ENCODE data around the gene MBNL1.
"Not testable (repeated sequence)": the region's sequence is repeated elsewhere in the genome, so short reads cannot be mapped to it uniquely, and the experiment has no call there.

MBNL1 gene

DNA sequence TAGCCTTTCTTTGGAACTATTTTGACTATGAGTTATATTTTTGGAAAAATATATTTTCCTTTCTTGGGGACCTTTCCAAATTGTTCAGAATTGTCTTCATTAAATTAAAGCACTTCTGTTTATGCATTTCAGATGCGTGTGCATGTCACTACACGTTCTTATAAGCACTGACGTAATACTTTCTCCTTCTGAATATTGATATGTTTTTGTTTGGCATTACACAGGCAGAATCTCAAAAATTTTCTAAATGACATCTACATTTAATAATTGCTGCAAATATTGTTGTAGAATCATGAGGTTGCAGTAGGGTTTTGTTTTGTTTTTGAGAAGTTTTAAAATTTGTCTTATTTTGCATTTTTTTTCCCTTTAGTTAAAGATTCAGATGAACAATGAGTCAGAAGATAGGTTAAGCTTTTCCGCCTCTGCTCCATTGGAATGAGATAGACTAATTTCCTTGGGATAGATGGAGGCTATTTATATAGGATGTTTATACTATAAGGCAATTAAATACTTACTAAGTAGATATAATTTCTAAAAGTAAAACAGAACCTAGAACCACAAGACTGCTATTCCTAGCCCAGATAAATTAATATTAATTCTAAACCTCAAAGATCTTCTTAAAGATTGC is 110.8 kb downstream of the MBNL1 start:
- no peak for DNase-seq (ENCODE audit: low spot score)

DNA sequence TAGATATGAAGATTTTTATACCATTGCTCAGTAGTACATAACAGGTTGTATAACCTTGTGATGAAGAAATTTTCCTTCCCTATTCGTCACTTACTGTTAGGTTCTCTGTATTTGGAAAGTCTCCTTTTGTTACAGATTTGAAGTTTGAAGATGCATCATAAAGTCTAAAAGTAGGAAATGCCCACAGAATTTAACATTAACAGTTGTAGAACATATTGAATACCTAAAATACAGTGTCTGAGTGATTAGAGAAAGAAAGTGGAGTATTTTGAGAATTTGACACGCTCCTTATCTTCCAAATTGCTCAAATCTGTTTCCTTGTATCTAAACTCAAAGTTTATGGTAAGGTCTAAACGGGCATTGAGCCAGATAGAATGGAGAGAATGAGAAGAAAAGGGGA is 111.3 kb downstream of the MBNL1 start:
- DNase-seq (ENCODE audit: low spot score), result no peak

DNA sequence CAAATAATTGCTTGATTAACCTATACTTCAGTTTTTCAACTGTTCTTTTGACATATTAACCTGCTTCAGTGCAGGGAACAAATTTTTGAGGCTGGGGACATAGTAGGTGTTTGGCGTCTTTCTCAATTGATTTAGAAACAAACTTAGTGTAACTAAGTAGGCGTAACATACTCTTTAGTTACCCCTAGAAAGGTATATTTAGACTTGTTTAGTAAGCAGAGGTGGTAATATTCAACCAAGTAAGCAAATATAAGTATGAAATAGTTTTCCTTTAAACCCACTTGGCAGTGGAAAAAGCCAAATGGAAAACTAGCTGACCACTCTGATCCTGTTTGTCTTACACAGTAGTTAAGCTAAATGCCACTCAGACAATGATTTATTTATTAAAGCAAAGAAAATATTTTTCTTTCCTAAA is 113.2 kb downstream of the MBNL1 start:
- no peak for DNase-seq (ENCODE audit: low spot score)

DNA sequence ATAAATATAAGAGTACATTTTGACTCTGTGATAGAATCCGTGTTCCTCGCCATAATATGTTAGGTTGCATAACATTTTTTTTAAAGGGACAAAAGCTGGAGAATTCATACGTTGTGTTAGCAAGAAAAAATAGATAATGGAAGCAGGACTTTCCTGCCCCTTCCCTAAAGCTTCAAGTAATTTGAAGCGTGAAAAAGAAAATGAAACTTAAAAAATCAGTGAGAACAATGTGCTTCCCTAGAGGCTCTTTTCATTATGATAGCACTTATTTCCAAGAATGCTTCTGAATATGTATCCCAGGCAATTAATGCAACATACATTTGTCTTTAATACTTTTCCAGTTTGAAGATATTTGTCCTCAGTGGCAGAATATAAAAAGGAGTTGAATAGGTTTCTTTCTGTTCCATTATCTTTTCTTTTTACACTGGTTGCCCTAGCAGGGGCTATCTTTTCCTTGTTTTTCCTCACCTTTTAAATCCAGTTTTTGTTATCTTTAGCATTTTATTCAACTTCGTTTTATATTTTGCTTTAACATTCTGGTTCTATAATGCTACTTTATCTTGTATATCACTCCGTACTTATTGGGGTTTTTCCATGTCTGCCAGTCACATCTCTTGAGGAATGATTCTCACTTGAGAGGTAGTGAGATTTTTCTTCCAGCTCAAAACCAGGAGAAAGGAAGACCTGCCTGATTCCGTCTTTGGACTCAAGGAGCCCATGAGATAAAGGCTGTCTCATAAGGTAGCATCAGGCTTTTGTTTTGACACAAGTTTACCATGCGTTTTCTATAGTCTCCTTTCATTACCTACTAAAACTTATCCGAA is 113.8 kb downstream of the MBNL1 start:
- DNase-seq (ENCODE audit: low spot score), result no peak

DNA sequence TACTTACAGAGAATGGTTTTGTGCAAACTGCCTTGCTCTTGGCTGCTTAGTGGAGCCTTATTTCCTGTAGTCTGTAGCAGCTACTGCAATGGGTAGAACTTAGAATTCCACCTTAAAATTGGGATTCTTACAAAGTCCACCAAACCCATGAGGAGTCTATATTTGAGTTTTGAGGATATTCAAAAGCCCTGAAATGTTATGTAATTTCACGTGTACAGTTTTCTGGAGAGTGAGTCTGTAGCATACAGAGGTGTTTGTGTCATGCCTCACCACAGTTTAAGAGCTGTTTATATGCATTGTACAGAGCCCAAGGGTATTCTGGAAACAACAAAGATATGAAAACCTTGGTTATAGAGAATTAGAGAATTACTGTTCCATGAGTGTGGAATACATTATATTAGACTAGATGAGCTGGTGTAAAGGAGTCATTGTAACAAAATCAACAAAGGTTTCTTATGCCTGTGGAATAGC is 114.4 kb downstream of the MBNL1 start:
- no peak for DNase-seq (ENCODE audit: low spot score)

DNA sequence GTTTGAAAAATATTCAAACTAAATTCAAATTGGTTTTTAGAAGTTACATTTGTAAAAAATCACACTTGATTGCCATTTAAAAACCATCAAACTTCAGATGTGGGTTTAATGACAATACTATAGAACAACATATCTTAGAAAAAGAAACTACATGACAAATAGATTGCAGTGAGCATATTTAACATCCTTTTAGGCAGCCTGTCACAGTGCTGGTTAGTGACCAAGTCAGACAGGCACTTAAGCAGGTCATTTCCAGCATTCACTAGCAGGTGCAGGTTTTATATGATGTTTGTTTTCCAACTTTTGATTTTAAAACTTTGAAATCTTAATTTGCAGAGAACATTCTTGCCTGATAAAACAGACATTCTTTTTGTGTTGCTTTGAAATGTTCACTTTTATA is 115.7 kb downstream of the MBNL1 start:
- DNase-seq (ENCODE audit: low spot score), result no peak

DNA sequence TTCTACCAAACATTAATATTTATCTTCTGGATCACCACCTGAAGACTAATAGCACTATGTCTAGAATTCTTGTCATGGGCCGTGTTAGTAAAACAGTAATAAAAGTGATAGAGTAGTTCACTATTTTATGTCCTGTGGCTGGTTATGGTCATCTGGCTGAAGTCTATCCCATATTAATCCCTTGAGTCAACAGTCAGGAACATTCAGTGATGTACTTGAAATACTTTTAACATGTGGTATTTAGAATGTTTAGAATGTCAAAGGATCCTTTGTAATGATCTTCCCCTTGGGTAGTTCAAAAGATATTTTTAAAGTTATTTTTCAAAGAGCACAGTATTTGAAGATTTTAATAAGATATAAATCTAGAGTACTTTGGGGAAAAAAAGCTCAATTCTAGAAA is 117.0 kb downstream of the MBNL1 start:
- DNase-seq (ENCODE audit: low spot score), result no peak

DNA sequence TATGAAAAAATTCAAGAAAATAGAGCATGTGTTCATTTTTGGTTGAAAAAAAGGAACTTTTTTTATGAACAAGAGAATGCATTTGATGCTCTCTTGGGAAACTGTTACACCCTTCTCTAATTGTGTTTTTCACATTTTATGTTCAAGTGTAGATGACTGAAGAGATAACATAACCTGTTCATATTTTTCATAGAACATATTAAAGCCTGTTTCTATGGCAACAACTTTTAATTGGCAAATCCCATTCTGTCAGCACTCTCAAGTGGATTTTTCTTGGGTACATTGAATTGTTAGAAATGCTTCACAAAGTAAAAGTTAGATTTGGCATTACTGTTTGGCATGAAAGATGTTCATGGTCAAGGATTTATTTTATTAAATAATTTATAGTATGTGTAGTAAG is 117.5 kb downstream of the MBNL1 start:
- no peak for DNase-seq (ENCODE audit: low spot score)

DNA sequence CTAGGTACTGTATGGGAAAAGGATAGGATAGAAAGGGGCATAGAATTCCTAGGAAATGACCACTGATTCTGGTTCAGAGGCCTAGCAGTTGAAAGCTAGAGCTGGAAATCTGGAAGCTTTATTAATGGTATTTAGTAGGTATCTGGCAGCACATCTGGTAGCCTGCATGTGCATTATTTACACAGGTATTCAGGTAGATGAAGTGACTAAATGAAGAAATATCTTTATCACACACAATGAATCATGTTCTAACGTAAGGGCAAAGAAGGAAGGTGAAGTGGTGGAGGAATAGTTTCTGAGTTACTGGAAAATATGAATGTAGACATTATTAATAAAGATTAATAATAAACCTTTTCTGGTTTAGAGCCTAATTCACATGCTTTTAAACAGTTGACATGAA is 119.9 kb downstream of the MBNL1 start:
- no peak for DNase-seq (ENCODE audit: low spot score)

DNA sequence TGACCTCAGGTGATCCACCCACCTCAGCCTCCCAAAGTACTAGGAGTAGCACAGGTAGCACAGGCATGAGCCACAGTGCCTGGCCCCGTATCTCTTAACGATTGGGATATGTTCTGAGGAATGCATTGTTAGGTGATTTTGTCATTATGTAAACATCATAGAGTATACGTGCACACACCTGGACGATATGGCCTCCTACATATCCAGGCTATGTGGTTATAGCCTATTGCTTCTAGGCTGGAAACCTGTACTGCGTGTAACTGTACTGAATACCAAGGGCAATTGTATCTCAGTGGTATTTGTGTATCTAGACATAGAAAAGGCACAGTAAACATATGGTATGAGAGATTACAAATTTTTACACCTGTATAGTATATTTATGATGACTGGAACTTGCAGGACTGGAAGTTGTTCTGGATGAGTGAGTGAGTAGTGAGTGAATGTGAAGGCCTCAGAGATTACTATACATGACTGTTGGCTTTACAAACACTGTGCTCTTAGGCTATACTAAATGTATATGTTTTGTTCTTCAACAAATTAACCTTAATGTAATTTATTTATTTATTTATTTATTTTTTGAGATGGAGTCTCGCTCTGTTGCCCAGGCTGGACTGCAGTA is 120.7 kb downstream of the MBNL1 start:
- no peak for DNase-seq (ENCODE audit: low spot score)

DNA sequence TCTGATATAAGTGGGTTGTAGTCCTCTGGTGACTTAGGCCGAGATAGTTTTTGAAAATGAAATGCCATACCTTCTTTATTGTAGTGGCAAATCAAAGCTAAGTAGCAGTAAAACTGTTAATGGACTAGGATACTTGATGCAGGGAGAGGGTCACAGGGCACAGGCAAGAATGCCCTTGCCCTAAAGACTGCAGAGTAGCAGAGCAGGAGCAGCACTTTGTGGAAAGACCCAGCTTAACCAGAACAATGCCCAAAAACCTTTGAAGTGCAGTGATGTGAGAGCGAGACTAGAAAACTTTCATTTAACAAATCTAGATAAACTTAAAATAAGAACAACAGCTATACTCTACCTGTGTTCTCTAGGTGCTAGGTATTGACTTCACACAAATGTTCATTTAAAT is 121.9 kb downstream of the MBNL1 start:
- no peak for DNase-seq (ENCODE audit: low spot score)

DNA sequence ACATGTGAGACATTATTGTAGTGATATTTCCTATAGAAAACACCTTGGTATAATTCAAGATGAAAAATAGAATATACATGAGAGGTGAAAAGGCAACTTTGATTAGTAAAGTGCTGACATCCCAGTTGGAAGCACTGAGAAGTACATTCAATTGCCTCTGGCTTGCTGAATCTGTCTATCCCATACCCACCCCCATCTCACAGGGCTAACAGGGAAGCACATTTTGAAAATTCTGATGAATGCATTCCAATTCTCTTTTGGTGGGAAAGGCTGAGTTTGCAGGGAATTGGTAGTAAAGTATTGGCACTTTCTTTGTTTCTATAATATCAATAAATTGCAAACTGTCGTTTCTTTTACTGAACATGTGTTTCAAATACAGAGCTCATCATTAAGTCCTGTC is 122.9 kb downstream of the MBNL1 start:
- no peak for DNase-seq (ENCODE audit: low spot score)

DNA sequence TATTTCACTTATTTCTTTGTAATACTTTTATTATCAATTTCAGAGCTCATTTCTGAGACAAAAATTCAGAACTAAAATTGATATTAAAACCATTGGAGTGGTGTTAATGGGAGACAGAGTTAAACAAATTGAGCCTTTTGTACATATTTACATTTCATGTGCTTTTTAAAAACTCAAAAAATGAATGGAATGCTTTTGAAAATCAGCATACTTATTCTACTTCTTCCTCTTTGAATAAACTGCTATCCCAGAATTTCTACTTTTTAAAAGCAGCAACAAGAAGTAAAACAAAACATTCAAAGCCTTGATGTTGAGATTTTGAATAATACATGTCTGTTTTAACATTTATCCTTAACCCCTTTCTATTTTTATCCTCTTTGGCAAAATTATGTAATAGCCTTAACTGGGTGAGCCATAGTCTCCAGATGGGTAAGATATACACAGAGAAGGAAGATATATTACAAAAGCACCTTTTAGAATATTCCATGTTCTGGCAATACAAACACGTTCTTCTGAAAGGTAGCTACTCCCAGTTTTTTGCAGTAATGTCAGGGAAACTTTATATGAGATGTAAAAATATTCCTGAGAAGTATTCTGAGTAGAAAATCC is 123.6 kb downstream of the MBNL1 start:
- no peak for DNase-seq (ENCODE audit: low spot score)

DNA sequence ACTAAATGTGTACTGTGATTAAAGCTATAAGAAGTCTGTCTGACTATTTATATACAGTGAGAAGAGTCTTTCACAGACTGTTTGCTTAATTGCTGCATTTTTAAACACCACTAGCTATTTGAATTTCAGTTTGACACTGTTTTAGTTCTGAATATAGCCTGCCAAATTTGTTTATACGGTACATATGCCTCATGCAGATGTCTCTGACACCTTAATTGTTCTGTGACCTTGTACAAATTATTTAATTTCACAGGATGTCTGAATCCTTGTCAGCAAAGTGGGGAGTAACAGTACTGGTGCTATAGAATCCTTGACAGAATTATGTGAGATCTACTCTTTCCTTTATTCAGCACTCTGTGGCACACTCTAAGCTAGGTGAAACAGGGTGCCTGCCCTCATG is 125.5 kb downstream of the MBNL1 start:
- DNase-seq (ENCODE audit: low spot score), result no peak

DNA sequence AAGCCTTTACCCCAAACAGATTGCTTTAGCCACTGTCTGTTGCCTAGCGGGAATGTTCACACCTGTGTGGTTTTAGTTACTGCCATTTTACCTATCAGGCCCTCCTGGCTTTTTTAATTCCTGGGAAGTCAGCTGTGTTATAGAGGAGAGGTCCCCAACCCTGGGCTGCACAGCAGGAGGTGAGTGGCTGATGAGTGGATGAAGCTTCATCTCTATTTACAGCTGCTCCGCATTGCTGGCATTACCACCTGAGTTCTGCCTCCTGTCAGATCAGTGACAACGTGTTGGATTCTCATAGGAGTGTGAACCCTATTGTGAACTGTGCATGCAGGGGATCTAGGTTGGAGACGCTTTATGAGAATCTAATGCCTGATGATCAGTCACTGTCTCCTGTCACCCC is 127.0 kb downstream of the MBNL1 start:
- no peak for DNase-seq (ENCODE audit: low spot score)

DNA sequence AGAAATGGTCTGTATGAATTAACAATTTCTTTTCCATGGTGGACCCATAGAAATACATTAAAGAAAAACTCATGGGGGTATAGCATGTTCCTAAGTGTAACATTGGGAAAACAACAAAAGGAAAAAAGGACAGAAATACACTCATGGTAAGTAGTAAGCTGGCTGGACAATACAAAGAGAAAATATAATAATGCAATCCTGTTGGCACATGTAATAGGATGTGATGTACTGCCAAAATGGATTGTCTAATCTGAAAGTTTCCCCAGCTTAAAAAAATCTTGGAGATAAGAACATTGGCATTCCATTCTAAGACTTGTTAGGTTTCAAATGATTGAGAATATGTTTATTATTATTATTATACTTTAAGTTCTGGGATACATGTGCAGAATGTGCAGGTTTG is 128.1 kb downstream of the MBNL1 start:
- no peak for DNase-seq (ENCODE audit: low spot score)

DNA sequence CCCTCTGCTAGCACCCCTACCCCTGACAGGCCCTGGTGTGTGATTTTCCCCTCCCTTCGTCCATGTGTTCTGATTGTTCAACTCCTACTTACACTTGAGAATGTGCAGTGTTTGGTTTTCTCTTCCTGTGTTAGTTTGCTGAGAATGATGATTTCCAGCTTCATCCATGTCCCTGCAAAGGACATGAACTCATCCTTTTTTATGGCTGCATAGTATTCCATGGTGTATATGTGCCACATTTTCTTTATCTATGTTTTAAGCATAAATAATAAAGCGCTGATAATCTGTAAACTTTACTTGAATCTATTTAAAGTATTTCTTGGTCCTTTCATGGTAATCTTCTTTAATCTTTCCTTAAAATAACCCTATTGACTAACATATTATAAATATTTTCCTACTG is 128.6 kb downstream of the MBNL1 start:
- DNase-seq (ENCODE audit: low spot score), result not testable (repeated sequence)

DNA sequence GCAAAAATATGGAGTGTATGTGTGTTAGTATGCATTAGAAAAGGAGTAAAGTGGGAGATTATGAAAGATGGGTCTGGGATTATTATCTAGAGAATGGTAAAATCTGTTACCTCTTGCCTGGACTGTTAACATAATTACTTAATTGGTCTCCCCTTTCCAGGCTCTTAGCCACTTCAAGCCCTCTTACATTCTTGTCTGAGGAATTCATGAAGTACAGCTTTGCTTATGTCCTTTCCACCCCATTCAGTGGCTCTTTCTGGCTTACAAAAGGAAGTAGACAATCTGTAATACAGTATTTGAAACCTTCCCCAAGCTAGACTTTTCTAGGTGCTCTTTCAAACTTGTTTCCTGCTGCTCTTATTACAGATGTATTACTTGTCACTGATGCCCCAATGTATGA is 129.8 kb downstream of the MBNL1 start:
- no peak for DNase-seq (ENCODE audit: low spot score)

DNA sequence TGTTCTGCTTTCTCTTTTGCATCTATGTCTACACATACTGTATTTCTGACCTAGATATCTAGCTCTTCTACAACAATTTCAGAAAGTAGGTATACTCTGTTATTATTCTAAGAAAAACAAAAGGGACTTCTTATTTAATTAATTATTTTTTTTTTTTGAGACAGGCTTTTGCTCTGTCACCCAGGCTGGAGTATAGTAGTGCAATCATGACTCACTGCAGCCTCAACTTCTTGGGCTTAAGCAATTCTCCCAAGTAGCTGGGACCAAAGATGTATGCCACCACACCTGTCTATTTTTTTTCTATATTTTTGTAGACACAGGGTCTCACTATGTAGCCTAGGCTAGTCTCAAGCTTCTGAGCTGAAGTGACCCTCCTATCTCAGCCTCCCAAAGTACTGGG is 130.6 kb downstream of the MBNL1 start:
- DNase-seq (ENCODE audit: low spot score), result no peak

DNA sequence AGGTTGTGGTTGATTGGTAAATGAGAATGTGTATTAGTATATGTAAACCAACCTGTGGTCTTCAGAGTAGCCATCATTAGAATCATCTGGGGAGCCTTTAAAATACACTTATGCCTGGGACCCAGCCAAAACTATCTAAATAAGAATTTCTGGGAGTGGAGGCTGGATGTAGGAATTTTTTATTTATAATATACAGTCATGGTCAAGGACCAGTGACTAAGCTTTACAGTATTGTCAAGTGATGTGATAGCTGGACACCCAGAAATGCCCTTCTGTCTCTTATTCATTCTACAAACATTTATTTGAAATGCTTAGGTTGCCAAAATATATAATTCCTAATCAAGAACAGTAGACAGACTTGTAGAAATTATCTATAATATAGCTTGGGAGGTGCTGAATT is 132.2 kb downstream of the MBNL1 start:
- no peak for DNase-seq (ENCODE audit: low spot score)

DNA sequence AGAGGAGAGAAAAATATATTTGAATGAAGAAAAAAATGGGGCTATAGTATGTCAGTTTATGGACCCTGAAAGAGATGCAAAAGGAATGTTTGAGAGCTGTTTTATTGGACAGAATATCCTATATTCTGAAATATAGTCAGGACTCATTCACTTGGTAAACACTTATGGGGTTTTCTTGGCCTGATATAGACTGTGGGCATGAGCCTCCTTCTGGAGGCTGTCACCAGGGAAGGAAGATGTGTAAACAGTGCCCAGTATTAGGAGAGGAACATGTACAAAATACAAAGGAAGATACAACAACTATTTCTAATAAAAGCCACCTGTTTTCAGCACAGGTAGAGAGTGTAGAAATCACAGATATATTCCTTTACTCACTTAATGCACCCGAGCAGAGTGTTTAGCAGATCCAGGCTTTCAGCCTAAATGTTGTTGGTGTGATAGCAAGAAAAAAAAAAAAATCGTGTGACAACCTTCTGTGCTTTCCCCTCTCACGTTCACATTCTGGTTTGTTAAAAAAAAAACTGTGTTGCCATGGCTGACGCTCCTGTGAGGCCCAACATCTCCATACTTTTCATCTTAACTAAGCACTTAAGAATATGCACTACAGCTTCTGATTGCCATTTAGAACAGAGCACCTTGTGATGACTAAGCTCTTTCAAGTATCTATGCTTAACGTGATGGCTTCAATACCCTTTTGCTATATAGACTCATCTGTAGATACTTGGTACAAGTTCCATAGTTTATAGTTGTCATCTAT is 134.1 kb downstream of the MBNL1 start:
- no peak for DNase-seq (ENCODE audit: low spot score)

DNA sequence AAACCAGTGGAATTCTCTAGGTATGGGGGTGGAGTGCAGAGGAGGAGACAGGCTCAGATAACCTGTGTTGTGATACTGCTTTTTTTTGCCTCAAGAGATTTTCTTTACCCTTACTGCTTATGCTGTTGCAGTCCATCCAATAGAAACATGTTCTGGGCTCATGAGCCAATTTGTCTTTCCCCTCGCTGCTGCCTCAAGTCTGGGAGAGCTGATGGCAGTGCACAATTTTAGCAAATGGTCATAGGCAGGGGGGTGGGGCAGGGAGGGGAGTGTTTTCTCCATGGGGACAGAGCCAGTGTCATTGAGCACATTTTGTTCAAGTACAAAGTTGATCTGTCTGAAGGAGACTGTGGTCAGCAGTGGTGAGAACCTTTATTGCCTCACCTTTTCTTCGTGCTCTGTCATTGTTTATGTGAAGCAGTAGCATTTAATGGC is 134.9 kb downstream of the MBNL1 start:
- no peak for DNase-seq (ENCODE audit: low spot score)

Measured in putamen (tissue), 1 donor.